SK-N-SH (cell line): ENCODE measurements around the gene SORL1. TPM values are rescaled to one million over a fixed set of nuclear protein-coding genes. Genes with fewer than 3 reads are reported as not detected.

ENCODE experiments used
- CTCF ChIA-PET: fragments of 300-600, 350-600 bp; formaldehyde crosslinking; extraction: SDS; loops from one replicate; lab custom pipeline; 2021; lab: Yijun Ruan, JAX
- POLR2A ChIA-PET: fragments of 350-600 bp; sonication (Branson Sonifier 250); formaldehyde crosslinking; extraction: SDS; loops from one replicate; lab custom pipeline; 2020; ENCODE audit warnings: antibody characterized with exemption, inconsistent platforms; lab: Yijun Ruan, JAX
- DNase-seq: peaks from one replicate; pipeline ENCODE4 v3.0.0; 2012
- H2AFZ ChIP-seq: fragments of 200-600 bp; sonication (generic); 2 replicates; pipeline ENCODE4 v1.8.1; 2016; ENCODE audit warnings: antibody characterized with exemption, mild to moderate bottlenecking, low read depth
- H3F3A ChIP-seq: fragments of 200-600 bp; sonication (generic); replicated peaks from 2 replicates; pipeline ENCODE3; 2016; ENCODE audit warnings: antibody characterized with exemption, mild to moderate bottlenecking; ENCODE audit not compliant: insufficient read depth
- H3K27ac ChIP-seq, 2 experiments: fragments of 200-500 bp in 1 of 2; fragments of 200-600 bp in 1 of 2; sonication (Bioruptor generic) in 1 of 2; sonication (generic), shearing (Covaris generic) in 1 of 2; 2 replicates each; pipeline versions ENCODE4 v1.5.1 to v1.6.1; 2014 to 2016; ENCODE audit warnings: low read depth in 2 of 2, inconsistent platforms in 1 of 2, low read length in 1 of 2, mild to moderate bottlenecking in 1 of 2, mixed read lengths in 1 of 2
- H3K27me3 ChIP-seq: fragments of 200-600 bp; sonication (generic), shearing (Covaris generic); 2 replicates; pipeline ENCODE4 v1.6.1; 2016; ENCODE audit warnings: mixed run types; ENCODE audit not compliant: insufficient read depth
- H3K36me3 ChIP-seq, 2 experiments: fragments of 200-500 bp in 1 of 2; fragments of 200-600 bp in 1 of 2; sonication (Bioruptor generic) in 1 of 2; sonication (generic) in 1 of 2; replicated peaks in 1 of 2; 2 replicates each; pipeline versions ENCODE3 to v1.5.1; 2014 to 2016; ENCODE audit warnings: low read length in 1 of 2, mild to moderate bottlenecking in 1 of 2; ENCODE audit not compliant: insufficient read depth in 2 of 2, control insufficient read depth in 1 of 2
- H3K4me1 ChIP-seq, 2 experiments: fragments of 200-500 bp in 1 of 2; fragments of 200-600 bp in 1 of 2; sonication (Bioruptor generic) in 1 of 2; sonication (generic), shearing (Covaris generic) in 1 of 2; 2 replicates each; pipeline versions ENCODE4 v1.5.1 to v1.6.1; 2014 to 2016; ENCODE audit warnings: low read depth in 1 of 2, low read length in 1 of 2, mixed run types in 1 of 2; ENCODE audit not compliant: insufficient read depth in 2 of 2, control insufficient read depth in 1 of 2
- H3K4me2 ChIP-seq: fragments of 200-600 bp; sonication (generic), shearing (Covaris generic); 2 replicates; pipeline ENCODE4 v1.6.1; 2017; ENCODE audit warnings: mixed run types
- H3K4me3 ChIP-seq, 2 experiments: fragments of 200-500 bp in 1 of 2; fragments of 200-600 bp in 1 of 2; sonication (Bioruptor generic) in 1 of 2; sonication (generic), shearing (Covaris generic) in 1 of 2; 2 replicates each; pipeline versions ENCODE4 v1.5.1 to v1.8.1; 2014 to 2016; ENCODE audit warnings: low read depth in 2 of 2, inconsistent platforms in 1 of 2, low read length in 1 of 2, mild to moderate bottlenecking in 1 of 2, mixed read lengths in 1 of 2, moderate library complexity in 1 of 2
- H3K79me2 ChIP-seq: fragments of 200-600 bp; sonication (generic); 2 replicates; pipeline ENCODE4 v1.8.1; 2017; ENCODE audit warnings: mild to moderate bottlenecking; ENCODE audit not compliant: insufficient read depth
- H3K9ac ChIP-seq: fragments of 200-600 bp; sonication (generic); 2 replicates; pipeline ENCODE4 v1.6.1; 2017; ENCODE audit warnings: mixed run types
- H3K9me2 ChIP-seq: fragments of 200-600 bp; sonication (generic); 2 replicates; pipeline ENCODE4 v1.6.1; 2017; ENCODE audit warnings: mixed run types
- H3K9me3 ChIP-seq: fragments of 200-600 bp; sonication (generic); 2 replicates; pipeline ENCODE4 v1.6.1; 2017; ENCODE audit warnings: mixed run types, mild to moderate bottlenecking, moderate library complexity
- H4K20me1 ChIP-seq: fragments of 200-600 bp; sonication (generic); 2 replicates; pipeline ENCODE4 v1.6.1; 2017; ENCODE audit warnings: mild to moderate bottlenecking, mixed run types; ENCODE audit not compliant: insufficient read depth
- ELF1 ChIP-seq: IDR thresholded peaks from 2 replicates; pipeline ENCODE4 v1.4.0; 2012
- GABPA ChIP-seq: IDR thresholded peaks from 2 replicates; pipeline ENCODE4 v1.4.0; 2012; ENCODE audit warnings: low read depth, mild to moderate bottlenecking
- IRF3 ChIP-seq: fragments of 150-350 bp; IDR thresholded peaks from 2 replicates; pipeline ENCODE4 v1.6.1; 2016; ENCODE audit warnings: mild to moderate bottlenecking, low read depth, low read length
- JUND ChIP-seq: IDR thresholded peaks from 2 replicates; pipeline ENCODE4 v1.4.0; 2012
- MEF2A ChIP-seq: IDR thresholded peaks from 2 replicates; pipeline ENCODE4 v1.4.0; 2012; ENCODE audit warnings: low read depth, borderline replicate concordance
- POLR2AphosphoS5 ChIP-seq: IDR thresholded peaks from 2 replicates; pipeline ENCODE4 v1.6.1; 2012; ENCODE audit warnings: low read depth, low read length
- RAD21 ChIP-seq: IDR thresholded peaks from 2 replicates; pipeline ENCODE4 v1.6.1; 2012; ENCODE audit warnings: mild to moderate bottlenecking, low read length
- RCOR1 ChIP-seq: fragments of 150-350 bp; IDR thresholded peaks from 2 replicates; pipeline ENCODE4 v1.6.1; 2017; ENCODE audit warnings: antibody characterized with exemption, low read length
- TAF1 ChIP-seq: IDR thresholded peaks from 2 replicates; pipeline ENCODE4 v1.6.1; 2012; ENCODE audit warnings: low read depth, mild to moderate bottlenecking, low read length, moderate library complexity, borderline replicate concordance
- TCF12 ChIP-seq: IDR thresholded peaks from 2 replicates; pipeline ENCODE4 v1.4.0; 2012
- USF1 ChIP-seq: IDR thresholded peaks from 2 replicates; pipeline ENCODE4 v1.4.0; 2012; ENCODE audit warnings: low read depth, borderline replicate concordance
- YY1 ChIP-seq: IDR thresholded peaks from 2 replicates; pipeline ENCODE4 v1.4.0; 2012; ENCODE audit warnings: low read depth, mild to moderate bottlenecking
- WGBS: methylation state at CpG from one replicate; pipeline ENCODE4 v1.1.6; 2017; ENCODE audit warnings: low lambda C conversion rate; 5-methylcytosine and 5-hydroxymethylcytosine counted together
- polyA plus RNA-seq, 3 experiments: library from polyadenylated mRNA; depleted of rRNA; stranded (reverse); fragments of >200 nt; gene quantifications; 2 replicates each; pipeline ENCODE4 v1.2.3, GENCODE V29; 2012
- TF ChIP-seq, protein P1 (sequence below): IDR thresholded peaks from 2 replicates; pipeline ENCODE4 v1.6.1; 2012; ENCODE audit warnings: mild to moderate bottlenecking, low read depth, low read length, moderate library complexity
- TF ChIP-seq, protein P2 (sequence below): fragments of 200-600 bp; sonication (generic); IDR thresholded peaks from 2 replicates; pipeline ENCODE4 v1.6.1; 2017; ENCODE audit warnings: antibody characterized with exemption, mild to moderate bottlenecking, moderate library complexity

Gene SORL1
- polyA plus RNA-seq, 1 of the 3 experiments (the other 2 are of a cell fraction), result 7.1 TPM

GRCh38 chr11:121669422-121669821 lies 217.3 kb downstream of the SORL1 start:
- ChIA-PET POLR2A (no interaction called here), CTCF (interaction anchor here (0.6 to 1.5 kb wide), 7 partner anchors 14 to 886 kb away, joined by 3 to 13 read pairs (median 3); no protein-coding TSS in a partner anchor)
- H3K27ac ChIP-seq, result peak overlapping the region in 1 of 2 experiments; percentile 99; a peak in 1 of 4 replicates
- H3K4me2 ChIP-seq, result no peak overlapping the region
- DNase-seq, result no peak
- H3K79me2 ChIP-seq, result no peaks in the 10 kb centered on the region
- H3K9ac ChIP-seq, result no peak overlapping the region
- no peaks in the 10 kb centered on the region for H3K9me2 ChIP-seq
- no peaks in the 10 kb centered on the region for H4K20me1 ChIP-seq
- H3K27me3 ChIP-seq, result no peaks in the 10 kb centered on the region
- peaks cover 13 to 51% of the 10 kb centered on the region in 2 experiments; a peak in 3 of 4 replicates for H3K4me1 ChIP-seq
- WGBS, result 86% methylated on average over 4 of the region's 4 CpGs
- no peak overlapping the region for H2AFZ ChIP-seq
- no peaks in the 10 kb centered on the region for H3K36me3 ChIP-seq
- no peak overlapping the region for H3K4me3 ChIP-seq
- TF ChIP-seq YY1, result no peak
- no peak for TF ChIP-seq RCOR1
- H3K9me3 ChIP-seq, result no peaks in the 10 kb centered on the region
- no peaks in the 10 kb centered on the region for H3F3A ChIP-seq

GRCh38 chr11:121670266-121670665 lies 218.2 kb downstream of the SORL1 start:
- no peak overlapping the region for H3K9ac ChIP-seq
- H3K9me3 ChIP-seq, result no peaks in the 10 kb centered on the region
- no peak for DNase-seq
- H3K4me3 ChIP-seq, result no peak overlapping the region
- no peaks in the 10 kb centered on the region for H3K27me3 ChIP-seq
- ChIA-PET CTCF (interaction anchor here (0.6 to 1.5 kb wide), 6 partner anchors 9 to 885 kb away, joined by 3 to 13 read pairs (median 3); no protein-coding TSS in a partner anchor), POLR2A (interaction anchor here (0.8 kb wide), 1 partner anchor 52 kb away, joined by 4 read pairs; no protein-coding TSS in a partner anchor)
- H3K79me2 ChIP-seq, result no peaks in the 10 kb centered on the region
- H3F3A ChIP-seq, result no peaks in the 10 kb centered on the region
- no peak overlapping the region for H3K4me2 ChIP-seq
- no peak overlapping the region for H2AFZ ChIP-seq
- H3K9me2 ChIP-seq, result no peaks in the 10 kb centered on the region
- H3K27ac ChIP-seq, result peak overlapping the region in 1 of 2 experiments; percentile 99; a peak in 2 of 4 replicates
- H4K20me1 ChIP-seq, result no peaks in the 10 kb centered on the region
- 74% methylated on average over 3 of the region's 3 CpGs for WGBS
- TF ChIP-seq MEF2A, result no peak
- no peak for TF ChIP-seq USF1
- TF ChIP-seq YY1, result no peak
- no peak for TF ChIP-seq JUND
- no peak for TF ChIP-seq IRF3
- TF ChIP-seq, protein P1, sequence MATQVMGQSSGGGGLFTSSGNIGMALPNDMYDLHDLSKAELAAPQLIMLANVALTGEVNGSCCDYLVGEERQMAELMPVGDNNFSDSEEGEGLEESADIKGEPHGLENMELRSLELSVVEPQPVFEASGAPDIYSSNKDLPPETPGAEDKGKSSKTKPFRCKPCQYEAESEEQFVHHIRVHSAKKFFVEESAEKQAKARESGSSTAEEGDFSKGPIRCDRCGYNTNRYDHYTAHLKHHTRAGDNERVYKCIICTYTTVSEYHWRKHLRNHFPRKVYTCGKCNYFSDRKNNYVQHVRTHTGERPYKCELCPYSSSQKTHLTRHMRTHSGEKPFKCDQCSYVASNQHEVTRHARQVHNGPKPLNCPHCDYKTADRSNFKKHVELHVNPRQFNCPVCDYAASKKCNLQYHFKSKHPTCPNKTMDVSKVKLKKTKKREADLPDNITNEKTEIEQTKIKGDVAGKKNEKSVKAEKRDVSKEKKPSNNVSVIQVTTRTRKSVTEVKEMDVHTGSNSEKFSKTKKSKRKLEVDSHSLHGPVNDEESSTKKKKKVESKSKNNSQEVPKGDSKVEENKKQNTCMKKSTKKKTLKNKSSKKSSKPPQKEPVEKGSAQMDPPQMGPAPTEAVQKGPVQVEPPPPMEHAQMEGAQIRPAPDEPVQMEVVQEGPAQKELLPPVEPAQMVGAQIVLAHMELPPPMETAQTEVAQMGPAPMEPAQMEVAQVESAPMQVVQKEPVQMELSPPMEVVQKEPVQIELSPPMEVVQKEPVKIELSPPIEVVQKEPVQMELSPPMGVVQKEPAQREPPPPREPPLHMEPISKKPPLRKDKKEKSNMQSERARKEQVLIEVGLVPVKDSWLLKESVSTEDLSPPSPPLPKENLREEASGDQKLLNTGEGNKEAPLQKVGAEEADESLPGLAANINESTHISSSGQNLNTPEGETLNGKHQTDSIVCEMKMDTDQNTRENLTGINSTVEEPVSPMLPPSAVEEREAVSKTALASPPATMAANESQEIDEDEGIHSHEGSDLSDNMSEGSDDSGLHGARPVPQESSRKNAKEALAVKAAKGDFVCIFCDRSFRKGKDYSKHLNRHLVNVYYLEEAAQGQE, result no peak
- TF ChIP-seq GABPA, result no peak
- no peak for TF ChIP-seq RAD21
- TF ChIP-seq POLR2AphosphoS5, result no peak
- no peak for TF ChIP-seq ELF1
- TF ChIP-seq TAF1, result no peak
- TF ChIP-seq, protein P2, sequence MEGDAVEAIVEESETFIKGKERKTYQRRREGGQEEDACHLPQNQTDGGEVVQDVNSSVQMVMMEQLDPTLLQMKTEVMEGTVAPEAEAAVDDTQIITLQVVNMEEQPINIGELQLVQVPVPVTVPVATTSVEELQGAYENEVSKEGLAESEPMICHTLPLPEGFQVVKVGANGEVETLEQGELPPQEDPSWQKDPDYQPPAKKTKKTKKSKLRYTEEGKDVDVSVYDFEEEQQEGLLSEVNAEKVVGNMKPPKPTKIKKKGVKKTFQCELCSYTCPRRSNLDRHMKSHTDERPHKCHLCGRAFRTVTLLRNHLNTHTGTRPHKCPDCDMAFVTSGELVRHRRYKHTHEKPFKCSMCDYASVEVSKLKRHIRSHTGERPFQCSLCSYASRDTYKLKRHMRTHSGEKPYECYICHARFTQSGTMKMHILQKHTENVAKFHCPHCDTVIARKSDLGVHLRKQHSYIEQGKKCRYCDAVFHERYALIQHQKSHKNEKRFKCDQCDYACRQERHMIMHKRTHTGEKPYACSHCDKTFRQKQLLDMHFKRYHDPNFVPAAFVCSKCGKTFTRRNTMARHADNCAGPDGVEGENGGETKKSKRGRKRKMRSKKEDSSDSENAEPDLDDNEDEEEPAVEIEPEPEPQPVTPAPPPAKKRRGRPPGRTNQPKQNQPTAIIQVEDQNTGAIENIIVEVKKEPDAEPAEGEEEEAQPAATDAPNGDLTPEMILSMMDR, result no peak
- TF ChIP-seq TCF12, result no peak
- peaks cover 13 to 50% of the 10 kb centered on the region in 2 experiments; a peak in 3 of 4 replicates for H3K4me1 ChIP-seq
- no peaks in the 10 kb centered on the region for H3K36me3 ChIP-seq
